ENCODE measurements around the gene GPR157.
A peak's percentile ranks its signal among the peaks of the same experiment; 100 is the strongest.
"Not testable (repeated sequence)": the region's sequence is repeated elsewhere in the genome, so short reads cannot be mapped to it uniquely, and the experiment has no call there.

GPR157 gene, protein sequence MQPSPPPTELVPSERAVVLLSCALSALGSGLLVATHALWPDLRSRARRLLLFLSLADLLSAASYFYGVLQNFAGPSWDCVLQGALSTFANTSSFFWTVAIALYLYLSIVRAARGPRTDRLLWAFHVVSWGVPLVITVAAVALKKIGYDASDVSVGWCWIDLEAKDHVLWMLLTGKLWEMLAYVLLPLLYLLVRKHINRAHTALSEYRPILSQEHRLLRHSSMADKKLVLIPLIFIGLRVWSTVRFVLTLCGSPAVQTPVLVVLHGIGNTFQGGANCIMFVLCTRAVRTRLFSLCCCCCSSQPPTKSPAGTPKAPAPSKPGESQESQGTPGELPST

DNA sequence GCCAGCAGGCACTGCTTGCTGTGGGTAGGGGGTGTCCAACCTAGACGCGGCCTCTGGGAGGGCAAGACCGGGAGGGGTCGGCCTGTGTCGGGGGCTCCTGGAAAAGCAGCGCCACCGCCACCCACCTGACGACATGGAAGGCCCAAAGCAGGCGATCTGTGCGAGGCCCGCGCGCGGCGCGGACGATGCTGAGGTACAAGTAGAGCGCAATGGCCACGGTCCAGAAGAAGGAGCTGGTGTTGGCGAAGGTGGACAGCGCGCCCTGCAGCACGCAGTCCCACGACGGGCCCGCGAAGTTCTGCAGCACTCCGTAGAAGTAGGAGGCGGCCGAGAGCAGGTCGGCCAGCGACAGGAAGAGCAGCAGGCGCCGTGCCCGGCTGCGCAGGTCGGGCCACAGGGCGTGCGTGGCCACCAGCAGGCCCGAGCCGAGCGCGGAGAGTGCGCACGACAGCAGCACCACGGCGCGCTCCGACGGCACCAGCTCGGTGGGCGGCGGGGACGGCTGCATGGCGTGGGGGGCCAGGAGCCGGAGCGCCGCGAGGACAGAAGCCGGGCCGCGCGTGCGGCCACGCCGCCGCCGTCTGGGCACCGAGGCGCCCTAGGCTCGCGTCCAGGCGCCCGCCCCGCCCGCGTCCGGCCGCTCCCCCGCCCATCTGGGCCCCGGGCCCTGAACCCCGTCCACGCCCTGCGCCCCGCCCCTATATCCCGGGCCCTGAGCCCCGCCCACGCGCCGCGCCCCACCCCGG, at the start of gene GPR157:
Gene GPR157 (minus strand): TSS at position 583 of the 746 bp plus-strand sequence. CDS start 75 bp downstream, at position 508.
- DNase-seq (ENCODE audit: low read depth, low spot score), result peak; percentile 55

DNA sequence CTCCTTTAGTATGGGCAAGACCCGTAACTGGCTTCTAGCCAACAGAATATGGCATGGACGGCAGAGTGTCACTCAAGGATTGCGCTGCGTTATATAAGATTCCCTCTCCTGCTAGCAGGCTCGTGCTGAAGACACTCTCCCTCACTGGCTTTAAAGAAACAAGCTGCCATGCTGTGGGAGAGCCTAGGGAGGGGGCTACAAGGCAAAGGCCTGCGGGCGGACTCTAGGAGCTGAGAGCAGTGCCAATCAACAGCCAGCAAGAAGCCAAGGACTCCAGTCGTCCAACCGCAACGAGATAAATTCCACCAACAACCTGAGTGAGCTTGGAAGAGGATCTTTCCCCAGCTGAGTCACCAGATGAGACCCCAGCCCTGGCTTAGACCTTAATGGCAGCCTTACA, 45.9 kb upstream of the GPR157 start:
- no peak for DNase-seq (ENCODE audit: low read depth, low spot score)

DNA sequence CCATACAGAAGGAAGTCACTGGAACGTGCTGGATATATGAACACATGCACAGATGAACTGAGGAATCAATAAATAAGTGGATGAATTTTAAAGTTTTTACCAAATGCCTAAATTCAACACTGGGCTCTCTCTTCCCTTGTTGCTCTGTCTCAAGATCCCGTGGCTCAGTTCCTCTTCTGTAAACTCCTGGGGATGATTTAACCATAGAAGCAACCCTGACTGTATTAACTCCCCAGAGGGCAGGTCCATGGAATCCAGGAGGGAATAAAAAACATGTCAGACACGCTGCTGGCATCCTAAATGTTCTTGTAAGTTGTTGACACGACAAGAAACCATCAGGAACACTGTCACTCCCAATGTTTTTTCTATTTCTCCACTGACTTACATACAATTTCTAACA, 45.3 kb upstream of the GPR157 start:
- DNase-seq (ENCODE audit: low read depth, low spot score), result no peak

DNA sequence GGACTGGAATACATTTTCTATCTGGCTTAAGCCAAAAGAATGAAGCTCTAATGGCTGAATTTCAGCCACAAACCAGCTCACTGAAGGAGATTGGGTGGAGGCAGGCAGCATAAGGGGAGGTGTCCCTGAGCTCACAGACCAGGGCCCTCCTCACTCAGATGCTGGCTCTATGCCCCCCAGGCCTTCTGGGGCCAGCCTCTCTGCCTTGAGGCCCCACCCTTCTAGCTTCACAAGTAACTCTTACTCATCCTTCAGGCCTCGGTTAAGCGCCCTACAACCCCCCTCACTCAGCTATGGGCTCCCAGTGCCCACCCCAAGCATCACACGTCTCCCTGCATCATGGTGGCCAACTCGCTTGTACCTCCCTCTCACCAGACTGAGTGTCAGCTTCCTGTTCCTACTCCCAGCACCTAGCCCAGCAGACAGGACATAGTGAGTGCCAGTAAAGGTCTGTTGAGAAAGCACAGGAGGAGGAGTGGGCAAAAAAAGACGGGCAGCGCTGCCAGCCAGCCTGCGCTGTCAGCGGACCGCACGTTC, 40.8 kb upstream of the GPR157 start:
- no peak for DNase-seq (ENCODE audit: low read depth, low spot score)

DNA sequence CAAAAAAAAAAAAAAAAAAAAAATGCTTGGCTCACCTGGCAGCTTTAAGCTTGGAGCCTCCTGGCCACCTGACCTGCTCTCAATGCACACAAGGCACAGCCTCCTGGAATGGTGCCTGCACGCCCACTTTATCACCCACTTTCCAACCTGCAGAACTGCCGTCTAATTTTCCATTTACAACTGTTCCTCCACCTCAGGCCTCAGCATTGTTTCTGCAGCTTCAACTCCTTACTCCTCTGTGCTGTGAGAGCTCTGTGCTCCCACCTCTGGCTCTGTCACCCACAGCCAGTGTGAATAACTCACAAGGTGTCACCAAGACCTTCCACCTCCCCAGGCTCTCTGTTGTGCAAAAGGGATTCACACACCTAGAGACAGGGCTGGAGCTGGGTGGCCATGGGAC, 38.7 kb upstream of the GPR157 start:
- no peak for DNase-seq (ENCODE audit: low read depth, low spot score)

DNA sequence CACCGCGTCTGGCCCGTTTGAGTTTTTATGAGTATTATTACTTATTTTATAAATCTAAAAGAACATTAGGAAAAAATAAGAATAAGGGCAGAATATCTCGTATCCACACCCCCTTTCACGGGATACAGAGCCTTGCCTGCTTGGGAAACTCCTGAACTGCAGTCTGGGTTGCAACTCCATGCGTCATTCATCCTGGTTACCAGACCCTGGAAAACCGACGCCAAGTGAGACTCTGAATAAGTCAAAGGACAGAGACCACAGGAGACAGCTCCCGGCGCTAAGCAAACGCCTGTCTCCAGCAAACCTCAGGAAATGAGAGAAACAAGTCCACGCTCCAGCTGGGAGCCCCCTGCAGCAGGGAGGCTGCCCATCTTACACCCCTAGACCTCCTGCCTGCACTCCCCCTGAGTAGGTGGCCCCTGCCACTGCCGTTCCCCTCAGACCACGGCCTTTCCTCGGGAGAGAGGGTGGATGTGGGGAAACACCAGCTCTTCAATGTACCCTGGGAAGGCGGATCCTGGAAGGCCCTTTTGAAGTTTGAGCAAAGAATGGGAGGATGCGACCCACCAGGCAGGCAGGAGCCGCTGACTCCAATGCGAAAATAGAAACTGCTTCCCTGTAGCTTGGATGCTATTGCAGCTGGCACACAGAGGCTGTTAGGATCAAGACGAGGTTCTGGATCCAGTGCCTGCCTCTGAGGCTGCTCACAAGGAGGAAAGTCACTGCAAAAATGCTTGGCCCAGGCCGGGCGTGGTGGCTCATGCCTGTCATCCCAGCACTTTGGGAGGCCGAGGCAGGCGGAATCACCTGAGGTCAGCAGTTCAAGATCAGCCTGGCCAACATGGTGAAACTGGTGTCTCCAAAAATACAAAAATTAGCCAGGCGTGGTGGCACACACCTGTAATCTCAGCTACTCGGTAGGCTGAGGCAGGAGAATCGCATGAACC, 37.7 kb upstream of the GPR157 start:
- no peak for DNase-seq (ENCODE audit: low read depth, low spot score)

DNA sequence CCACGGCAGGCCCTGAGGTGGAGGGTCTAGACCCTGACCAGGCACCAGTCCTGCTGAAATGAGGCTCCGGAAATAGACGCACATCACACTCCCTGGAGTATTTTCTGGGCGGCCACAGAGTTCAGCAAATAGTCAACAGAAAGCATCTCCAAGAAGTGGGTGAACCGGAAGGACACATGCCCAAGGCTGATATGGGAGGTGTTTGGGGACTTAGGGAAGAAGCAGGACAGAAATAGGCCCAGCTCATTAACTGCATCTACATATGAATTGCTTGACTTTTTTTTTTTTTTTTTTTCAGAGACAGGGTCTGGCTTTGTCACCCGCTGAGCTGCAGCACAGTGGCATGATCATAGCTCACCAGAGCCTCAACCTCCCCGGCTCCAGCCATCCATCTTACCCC, 36.5 kb upstream of the GPR157 start:
- no peak for DNase-seq (ENCODE audit: low read depth, low spot score)

DNA sequence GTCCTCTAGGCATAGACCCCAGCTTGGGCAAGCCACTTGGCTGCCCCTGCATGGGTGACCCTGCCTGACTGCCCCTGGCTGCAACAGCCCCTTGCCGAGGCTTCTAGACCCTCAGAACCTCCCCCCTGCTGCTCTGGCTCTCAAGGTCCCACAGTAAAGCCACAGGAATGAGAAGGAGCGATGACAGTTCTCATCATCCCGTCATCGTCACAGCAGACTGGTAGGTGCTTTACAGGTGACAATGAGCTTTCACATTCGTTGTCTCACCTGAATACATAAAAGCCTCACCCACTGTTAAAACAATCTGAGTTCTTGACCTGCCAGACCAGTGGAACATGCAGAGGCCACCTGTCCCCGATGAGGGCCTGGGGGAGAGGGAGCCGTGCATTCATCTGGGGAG, 36.0 kb upstream of the GPR157 start:
- DNase-seq (ENCODE audit: low read depth, low spot score), result no peak

DNA sequence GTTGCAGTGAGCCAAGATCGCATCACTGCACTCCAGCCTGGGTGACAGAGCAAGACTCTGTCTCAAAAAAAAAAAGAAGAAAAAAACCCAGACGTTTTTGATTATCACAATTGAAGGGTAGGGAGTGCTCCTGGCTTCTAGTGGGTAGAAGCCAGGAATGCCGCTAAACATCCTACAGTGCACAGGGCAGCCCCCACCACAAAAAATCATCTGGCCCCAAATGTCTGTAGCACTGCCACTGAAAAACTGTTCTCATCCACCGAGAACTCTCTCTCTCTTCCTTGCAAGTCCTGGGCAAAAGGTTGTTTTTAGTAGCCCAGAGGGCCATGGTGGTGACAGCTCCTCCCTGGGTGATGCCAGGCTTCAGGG, 35.6 kb upstream of the GPR157 start:
- no peak for DNase-seq (ENCODE audit: low read depth, low spot score)

DNA sequence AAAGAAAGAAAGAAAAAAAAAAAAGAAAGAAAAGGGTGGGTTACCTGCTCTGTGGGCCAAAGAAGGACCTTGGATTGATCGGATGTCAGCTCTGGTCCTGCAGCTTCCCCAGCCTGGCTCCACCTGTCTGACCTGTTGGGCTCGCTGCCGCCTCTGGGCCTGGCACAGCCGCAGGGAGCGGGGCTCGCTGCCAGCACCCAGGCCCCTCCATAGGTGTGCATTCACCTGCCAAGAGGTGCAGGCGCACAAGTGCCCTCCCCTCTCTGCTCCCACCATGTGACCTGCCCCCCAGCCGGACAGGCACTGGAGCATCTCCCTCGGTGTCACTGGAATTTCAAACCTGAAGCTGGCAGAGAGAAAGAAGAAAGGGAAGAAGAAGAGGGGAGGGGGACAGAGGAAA, 33.1 kb upstream of the GPR157 start:
- DNase-seq (ENCODE audit: low read depth, low spot score), result no peak

DNA sequence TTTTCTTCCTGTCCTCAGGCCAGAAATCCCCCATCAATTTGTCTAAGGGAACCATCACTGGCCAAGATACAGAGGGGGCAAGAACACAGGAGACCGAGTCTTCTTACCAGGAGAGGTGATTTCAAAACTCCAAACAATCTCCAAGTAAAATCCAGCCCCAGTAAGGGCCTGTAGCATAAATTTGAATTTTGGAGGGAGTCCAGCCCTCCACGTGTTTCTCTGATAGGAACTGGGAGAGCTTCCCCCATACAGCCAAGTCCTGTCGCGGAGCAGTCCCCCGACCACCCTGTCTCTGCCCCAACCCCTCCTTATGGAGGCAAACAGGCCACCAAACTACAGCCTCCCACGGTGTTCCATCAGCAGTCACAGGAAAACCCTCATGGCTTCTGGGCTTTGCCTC, 32.4 kb upstream of the GPR157 start:
- no peak for DNase-seq (ENCODE audit: low read depth, low spot score)

DNA sequence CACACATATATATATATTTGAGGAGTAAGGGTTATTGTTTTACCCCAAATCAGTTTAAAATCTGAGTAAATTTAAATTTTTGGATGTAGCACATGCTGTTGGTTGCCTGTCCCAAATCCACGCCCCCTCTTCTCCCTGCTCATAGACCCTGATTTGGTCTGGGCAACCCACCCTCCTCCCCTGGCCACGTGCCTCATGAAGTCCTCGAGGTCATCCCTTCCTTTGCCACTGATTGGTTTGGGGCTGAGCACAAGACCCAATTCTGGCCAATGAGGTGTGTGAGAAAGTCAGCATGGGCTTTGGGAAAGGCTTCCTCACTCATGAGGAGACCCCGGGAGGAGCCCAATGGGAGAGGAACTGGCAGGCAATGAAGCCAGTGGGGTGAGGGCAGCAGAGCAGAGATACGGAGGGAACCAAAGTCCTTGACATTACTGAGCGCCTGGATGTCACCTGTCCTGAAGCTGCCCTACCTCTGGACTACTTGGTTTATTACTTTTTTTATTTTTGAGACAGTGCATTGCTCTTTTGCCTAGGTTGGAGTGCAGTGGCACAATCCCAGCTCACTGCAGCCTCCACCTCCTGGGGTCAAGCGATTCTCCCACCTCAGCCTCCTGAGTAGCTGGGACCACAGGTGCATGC, 31.3 kb upstream of the GPR157 start:
- no peak for DNase-seq (ENCODE audit: low read depth, low spot score)

DNA sequence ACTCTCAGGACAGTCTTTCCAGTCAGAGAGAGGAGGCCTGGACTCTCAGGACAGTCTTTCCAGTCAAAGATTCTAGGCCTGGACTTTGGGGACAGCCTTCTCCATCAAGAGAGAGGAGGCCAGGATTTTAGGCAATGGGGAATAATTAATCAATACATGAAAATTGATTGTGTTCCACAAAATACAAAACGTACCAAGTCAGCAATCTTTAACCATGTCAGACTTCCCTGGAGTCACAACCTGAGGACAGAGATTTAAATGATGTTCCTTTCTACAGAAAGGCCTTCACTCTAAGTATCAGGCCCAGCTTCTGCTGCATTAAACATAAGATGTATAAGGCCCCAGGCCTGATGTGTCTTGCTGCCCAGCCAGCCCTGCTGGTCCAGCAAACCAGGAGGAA, 27.0 kb upstream of the GPR157 start:
- no peak for DNase-seq (ENCODE audit: low read depth, low spot score)

DNA sequence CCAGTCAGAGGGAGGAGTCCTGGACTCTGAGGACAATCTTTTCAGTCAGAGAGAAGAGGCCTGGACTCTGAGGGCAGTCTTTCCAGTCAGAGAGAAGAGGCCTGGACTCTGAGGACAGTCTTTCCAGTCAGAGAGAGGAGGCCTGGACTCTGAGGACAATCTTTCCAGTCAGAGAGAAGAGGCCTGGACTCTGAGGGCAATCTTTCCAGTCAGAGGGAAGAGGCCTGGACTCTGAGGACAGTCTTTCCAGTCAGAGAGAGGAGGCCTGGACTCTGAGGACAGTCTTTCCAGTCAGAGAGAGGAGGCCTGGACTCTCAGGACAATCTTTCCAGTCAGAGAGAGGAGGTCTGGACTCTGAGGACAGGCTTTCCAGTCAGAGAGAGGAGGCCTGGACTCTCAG, 26.5 kb upstream of the GPR157 start:
- not testable (repeated sequence) for DNase-seq (ENCODE audit: low read depth, low spot score)

DNA sequence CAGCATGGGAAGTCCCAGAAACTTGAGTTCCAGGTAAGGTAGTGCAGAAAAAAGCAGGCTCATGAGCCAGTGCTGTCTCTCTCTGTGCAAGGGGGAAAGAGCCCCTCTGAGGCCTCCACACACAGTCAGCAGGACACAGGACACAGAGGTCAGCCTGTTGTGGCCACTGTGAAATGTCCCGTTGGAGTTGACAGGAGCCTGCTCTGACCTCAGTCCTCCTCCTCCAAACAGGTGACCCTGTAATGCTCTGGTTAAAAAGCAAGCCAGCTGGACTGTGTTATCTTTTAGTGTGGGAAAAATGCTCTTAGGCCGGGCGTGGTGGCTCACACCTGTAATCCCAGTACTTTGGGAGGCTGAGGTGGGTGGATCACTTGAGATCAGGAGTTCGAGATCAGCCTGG, 24.2 kb upstream of the GPR157 start:
- DNase-seq (ENCODE audit: low read depth, low spot score), result no peak

DNA sequence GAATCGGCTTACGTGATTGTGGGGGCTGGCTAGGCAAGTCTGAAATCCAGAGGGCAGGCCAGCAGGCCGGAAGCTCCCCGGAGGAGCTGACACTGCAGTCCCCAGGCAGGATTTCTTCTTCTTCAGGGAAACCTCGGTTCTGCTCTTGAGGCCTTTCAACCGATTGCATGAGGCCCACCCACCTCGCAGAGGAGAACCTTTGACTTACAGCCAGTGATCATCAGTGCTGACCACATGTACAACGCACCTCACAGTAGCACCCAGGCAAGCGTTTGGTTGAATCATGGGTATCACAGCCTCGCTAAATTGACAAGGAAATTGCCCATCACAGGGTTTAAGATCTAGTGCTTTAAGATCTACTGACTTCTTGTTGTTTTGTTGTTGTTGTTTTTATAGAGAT, 23.6 kb upstream of the GPR157 start:
- DNase-seq (ENCODE audit: low read depth, low spot score), result no peak

DNA sequence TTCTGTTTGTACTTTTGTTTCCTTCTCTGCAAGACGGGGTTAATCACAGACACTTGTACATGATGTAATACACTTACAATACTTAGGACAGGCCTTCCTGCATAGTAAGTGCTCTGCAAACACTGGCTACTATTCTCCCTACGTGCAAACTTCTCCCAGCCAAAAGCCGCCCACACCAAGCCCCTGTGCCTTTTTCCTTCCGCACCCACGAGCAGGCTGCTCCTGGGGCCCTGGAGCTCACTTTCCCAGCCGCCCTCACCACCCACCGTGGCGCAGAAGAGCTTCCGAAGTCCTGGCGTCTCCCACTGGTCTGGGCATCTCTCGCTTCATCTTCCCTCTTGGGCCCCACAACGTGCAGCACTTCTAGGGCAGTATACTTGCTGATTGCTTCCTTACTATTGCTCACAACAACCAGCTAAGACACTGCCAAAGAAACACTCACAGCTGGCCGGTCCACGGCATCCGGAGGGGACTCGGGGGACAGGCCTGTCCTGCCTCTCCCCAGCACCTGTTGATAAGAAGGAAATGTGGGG, 22.5 kb upstream of the GPR157 start:
- no peak for DNase-seq (ENCODE audit: low read depth, low spot score)

DNA sequence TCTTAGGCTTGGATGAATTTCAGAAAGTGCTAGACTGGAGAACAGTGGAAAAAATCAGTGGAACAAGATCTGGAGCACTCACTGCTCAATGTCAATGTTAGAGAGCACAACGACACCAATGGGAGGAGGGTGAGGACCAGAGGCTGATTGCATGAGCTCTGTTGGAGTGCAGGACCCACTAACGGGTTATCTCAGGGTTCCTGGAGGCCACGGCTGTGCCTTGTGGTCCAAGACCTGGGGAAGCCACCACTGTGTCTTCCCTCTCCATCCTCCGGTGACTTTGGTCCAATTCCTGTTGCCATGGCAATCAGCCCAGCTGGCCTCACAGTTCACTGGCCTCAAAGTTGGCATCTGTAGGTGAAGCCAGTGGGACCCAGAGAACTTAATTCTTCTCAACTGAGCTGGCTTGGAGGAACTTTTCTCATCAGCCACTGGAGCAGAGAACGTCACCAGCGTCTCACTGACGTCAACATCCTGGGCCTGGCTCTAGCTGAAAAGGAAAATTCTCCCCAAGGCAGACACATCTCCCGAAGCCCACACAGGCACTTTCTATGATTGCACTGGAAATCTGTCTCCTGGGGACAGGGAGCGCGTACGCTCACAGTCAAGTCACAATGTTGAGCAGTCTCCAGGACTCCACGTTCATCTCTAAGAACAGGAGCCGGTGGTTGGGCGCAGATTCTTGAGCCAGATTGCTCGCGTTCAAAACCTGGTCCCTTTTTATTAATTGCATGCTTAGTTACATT, 21.9 kb upstream of the GPR157 start:
- DNase-seq (ENCODE audit: low read depth, low spot score), result no peak

DNA sequence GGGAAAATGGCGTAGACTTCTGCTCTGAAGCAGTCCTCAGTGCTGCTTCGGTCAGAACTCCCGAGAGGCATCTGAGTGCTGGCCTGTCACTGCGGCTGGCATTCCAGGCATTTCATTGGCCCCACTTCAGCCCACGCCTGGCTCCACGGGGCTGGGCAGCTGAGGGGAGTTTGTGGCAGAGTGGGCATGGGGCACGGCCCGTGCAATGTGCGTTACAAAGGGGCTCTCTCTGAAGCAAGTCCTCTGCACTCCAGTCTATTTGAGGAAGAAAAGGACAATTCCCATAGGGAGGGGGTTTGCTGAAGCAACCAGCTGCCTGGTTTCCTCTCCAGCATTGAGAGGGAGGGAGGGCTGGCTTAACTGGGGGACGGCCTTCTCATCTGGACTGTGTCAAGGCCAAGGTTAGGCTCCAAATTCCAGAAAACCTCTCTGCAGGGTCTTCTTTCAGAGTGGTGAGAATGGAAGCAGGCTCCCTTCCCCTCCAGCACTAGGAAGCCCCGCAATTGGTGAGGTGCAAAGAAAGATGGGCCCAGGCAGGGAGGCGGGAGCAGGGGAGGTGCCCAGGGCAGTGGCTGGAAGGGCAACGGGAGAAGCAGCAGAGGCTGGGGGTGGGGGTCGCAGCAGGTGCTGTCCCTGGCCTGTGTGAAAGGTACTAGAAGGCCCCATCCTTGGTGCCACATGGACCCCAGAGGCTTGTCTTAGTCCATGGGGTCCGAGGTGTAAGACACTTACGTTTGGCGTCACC, 21.1 kb upstream of the GPR157 start:
- no peak for DNase-seq (ENCODE audit: low read depth, low spot score)

DNA sequence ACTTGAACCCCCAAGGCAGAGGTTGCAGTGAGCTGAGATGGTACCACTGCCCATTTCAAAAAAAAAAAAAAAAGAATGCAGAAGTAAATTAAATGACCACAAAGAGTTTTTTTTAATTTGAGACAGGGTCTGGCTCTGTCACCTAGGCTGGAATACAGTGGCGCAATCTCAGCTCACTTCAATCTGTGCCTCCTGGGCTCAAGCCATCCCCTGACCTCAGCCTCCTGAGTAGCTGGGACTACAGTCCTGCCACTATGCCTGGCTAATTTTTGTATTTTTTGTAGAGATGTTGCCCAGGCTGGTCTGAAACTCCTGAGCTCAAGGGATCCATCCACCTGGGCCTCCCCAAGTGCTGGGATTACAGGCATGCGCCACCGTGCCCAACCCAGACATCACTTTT, 20.2 kb upstream of the GPR157 start:
- no peak for DNase-seq (ENCODE audit: low read depth, low spot score)
